Left lobe of liver (tissue), 2 donors: ENCODE data around the gene CCR8. TPM values are rescaled to one million over a fixed set of nuclear protein-coding genes. Genes with fewer than 3 reads are reported as not detected.
"Not testable (repeated sequence)": the region's sequence is repeated elsewhere in the genome, so short reads cannot be mapped to it uniquely, and the experiment has no call there.

ENCODE experiments used
- ATAC-seq: fragments of 200-7000 bp; cut with Tn5 transposase; one replicate; pipeline ENCODE4 v1.9.1; 2020; ENCODE audit warnings: mild to moderate bottlenecking, moderate library complexity
- DNase-seq: peaks from one replicate; pipeline ENCODE4 v3.0.0-alpha.2; 2020; ENCODE audit warnings: low spot score
- total RNA-seq: library from RNA; stranded (reverse); gene quantifications from one replicate; pipeline ENCODE4 v1.2.1, GENCODE V29; 2021
- donor health status: DM: no; HTN: no; CAD: no; lungs with moderate emphysema.
- donor health status: DM: no; HTN: yes; CAD: no.

CCR8 gene
- total RNA-seq, 1 donor from 2014 or later = not detected

- no peak for ATAC-seq
Measured at GRCh38 chr3:39346785-39347585, 17.5 kb downstream of the CCR8 start.

GRCh38 chr3:39347586-39347876, 18.0 kb downstream of the CCR8 start:
- no peak for DNase-seq
- no peak for ATAC-seq

More at GRCh38 chr3:39346785-39347585, 17.5 kb downstream of the CCR8 start:
- no peak for DNase-seq

- DNase-seq (no peak), ATAC-seq (no peak)
Measured at GRCh38 chr3:39349080-39349479, 19.6 kb downstream of the CCR8 start.

- no peak for DNase-seq
Measured at GRCh38 chr3:39350714-39351113, 21.2 kb downstream of the CCR8 start.

GRCh38 chr3:39351134-39351533, 21.6 kb downstream of the CCR8 start:
- ATAC-seq, DNase-seq: not testable (repeated sequence)

More at GRCh38 chr3:39350714-39351113, 21.2 kb downstream of the CCR8 start:
- ATAC-seq = no peak

GRCh38 chr3:39353168-39353927, 23.8 kb downstream of the CCR8 start:
- ATAC-seq, DNase-seq: not testable (repeated sequence)

GRCh38 chr3:39358333-39358732, 28.8 kb downstream of the CCR8 start:
- ATAC-seq (no peak), DNase-seq (no peak)

GRCh38 chr3:39361252-39361927, 31.9 kb downstream of the CCR8 start:
- DNase-seq = no peak
- ATAC-seq = no peak

- ATAC-seq = no peak
- DNase-seq = no peak
Measured at GRCh38 chr3:39362192-39362591, 32.7 kb downstream of the CCR8 start.

GRCh38 chr3:39362812-39363211, 33.3 kb downstream of the CCR8 start:
- ATAC-seq = peak; percentile 14
- no peak for DNase-seq

GRCh38 chr3:39370450-39370849, 40.9 kb downstream of the CCR8 start:
- ATAC-seq, DNase-seq: not testable (repeated sequence)

GRCh38 chr3:39372833-39373232, 43.3 kb downstream of the CCR8 start:
- DNase-seq (no peak), ATAC-seq (no peak)

- DNase-seq = no peak
- no peak for ATAC-seq
Measured at GRCh38 chr3:39376959-39377634, 47.6 kb downstream of the CCR8 start.

- peak; percentile 84 for ATAC-seq
- DNase-seq = peak; percentile 77
Measured at GRCh38 chr3:39378088-39378487, 48.6 kb downstream of the CCR8 start.

- ATAC-seq (peak; percentile 40), DNase-seq (peak; percentile 74)
Measured at GRCh38 chr3:39378957-39379777, 49.7 kb downstream of the CCR8 start.

GRCh38 chr3:39379778-39380155, 50.3 kb downstream of the CCR8 start:
- DNase-seq (no peak), ATAC-seq (no peak)

GRCh38 chr3:39381432-39381831, 51.9 kb downstream of the CCR8 start:
- DNase-seq (no peak), ATAC-seq (no peak)
